HG03457 (cell line): ENCODE data around the gene CCDC83.
"Not testable (repeated sequence)": the region's sequence is repeated elsewhere in the genome, so short reads cannot be mapped to it uniquely, and the experiment has no call there.

ENCODE experiments used
- ATAC-seq: cut with Tn5 transposase; IDR thresholded peaks from one replicate; pipeline ENCODE4 v1.9.1; 2021; ENCODE audit warnings: moderate number of reproducible peaks; ENCODE audit not compliant: unreplicated experiment

Gene CCDC83

GRCh38 chr11:85886089-85887056 is 31.2 kb downstream of the CCDC83 start:
- ATAC-seq, result no peak

DNA sequence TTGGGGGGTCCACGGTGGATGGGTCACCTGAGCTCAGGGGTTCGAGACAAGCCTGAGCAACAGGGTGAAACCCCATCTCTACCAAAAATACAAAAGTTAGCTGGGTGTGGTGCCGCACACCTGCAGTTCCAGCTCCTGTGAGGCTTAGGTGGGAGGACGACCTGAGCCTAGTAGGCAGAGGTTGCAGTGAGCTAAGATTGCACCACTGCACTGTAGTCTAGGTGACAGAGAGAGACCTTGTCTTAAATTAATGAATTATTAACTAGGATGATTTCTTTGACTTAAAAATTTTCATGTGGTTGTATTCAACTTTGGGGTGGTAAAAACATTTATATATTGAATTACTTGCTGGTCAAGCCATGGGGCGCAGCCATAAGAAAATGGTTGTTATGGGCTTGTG is 33.9 kb downstream of the CCDC83 start:
- ATAC-seq, result no peak

- ATAC-seq, result no peak
These were observed 34.7 kb downstream of the CCDC83 start for GRCh38 chr11:85889676-85890579.

DNA sequence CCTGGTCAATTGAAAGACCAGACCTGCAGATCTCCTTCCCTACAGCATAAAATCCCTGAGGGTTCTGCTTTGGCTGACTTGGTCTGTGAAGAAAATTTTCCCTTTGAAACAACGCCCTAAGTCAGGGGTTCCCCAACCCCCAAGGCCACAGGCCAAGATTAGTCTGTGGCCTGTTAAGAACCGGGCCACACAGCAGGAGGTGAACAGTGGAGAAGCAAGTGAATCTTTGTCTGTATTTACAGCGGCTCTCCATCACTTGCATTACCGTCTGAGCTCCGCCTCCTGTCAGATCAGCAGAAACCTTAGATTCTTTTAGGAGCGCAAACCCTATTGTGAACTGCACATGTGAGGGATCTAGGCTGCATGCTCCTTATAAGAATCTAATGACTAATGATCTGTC is 38.2 kb downstream of the CCDC83 start:
- ATAC-seq, result no peak

DNA sequence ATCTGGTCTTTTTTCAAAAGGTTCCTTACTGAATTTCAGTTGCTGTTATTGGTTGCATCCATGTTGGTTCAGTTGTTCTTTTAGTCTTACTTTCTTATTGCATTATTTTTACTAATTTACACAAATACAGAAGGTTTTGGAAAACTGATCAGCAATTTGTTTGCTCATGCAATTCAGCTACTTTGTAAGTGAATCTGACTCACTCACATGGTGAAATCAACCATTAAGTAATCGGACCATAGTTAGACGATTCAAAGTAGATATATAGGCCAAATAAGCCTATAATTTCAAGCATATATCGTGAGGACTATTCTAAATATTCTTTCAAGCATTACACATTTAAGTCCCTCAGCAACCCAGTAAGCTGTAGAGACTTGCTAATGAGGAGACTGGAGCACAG is 41.7 kb downstream of the CCDC83 start:
- ATAC-seq, result no peak

GRCh38 chr11:85898456-85898855 is 43.3 kb downstream of the CCDC83 start:
- no peak for ATAC-seq

- ATAC-seq, result no peak
These were observed 47.2 kb downstream of the CCDC83 start for GRCh38 chr11:85902353-85902752.

DNA sequence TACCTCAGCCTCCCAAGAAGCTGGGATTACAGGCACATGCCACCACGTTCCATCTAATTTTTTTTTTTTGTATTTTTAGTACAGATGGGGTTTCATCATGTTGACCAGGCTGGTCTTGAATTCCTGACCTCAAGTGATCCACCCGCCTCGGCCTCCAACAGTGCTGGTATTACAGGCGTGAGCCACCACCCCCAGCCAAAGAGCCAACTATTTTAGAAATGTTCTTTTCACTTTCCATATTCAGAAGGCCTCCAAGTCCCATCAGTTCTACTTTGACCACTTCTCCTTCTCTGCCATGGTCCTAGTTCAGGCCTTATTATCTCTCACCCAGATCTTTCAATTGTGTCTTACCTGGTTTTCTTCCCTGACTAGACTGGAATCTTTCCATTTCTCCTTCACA is 48.2 kb downstream of the CCDC83 start:
- ATAC-seq, result no peak

GRCh38 chr11:85903811-85904210 is 48.6 kb downstream of the CCDC83 start:
- no peak for ATAC-seq

DNA sequence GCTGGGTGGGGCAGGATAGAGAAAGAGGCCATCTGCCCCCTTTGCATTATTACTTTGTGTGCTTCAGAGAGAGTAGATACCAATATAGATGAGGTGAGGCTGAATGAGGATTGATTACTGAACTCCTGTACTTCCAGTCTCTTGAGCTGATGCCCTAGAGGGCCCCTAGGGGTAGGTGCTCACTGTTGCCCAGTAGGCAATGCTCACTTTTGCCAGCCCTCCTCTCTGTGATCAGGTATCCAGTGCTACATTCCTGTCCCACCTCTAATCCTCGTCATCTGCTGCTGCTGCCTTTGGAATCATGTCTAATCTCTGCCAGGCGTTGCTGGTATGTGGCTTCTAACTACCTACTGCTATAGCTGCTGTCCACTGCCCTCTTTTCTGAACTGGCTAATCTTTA is 57.2 kb downstream of the CCDC83 start:
- ATAC-seq, result no peak

GRCh38 chr11:85913513-85913912 is 58.3 kb downstream of the CCDC83 start:
- no peak for ATAC-seq

DNA sequence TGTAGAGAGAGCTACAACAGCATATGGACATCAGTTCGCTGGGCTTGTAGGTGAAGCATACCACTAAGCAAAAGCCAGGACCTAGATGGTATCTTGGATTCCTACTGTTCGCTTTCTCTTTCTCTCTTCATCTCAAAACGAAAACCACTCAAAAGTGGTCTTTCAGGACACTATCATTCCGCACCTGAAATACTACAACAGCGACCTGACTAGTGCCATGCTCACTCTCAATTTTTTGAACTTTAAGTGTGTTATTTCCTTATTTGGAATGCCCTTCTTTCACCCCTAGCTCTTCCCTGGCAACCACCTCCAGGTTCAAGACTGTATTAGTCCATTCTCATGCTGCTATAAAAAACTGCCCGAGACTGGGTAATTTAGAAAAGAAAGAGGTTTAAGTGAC is 59.2 kb downstream of the CCDC83 start:
- no peak for ATAC-seq

DNA sequence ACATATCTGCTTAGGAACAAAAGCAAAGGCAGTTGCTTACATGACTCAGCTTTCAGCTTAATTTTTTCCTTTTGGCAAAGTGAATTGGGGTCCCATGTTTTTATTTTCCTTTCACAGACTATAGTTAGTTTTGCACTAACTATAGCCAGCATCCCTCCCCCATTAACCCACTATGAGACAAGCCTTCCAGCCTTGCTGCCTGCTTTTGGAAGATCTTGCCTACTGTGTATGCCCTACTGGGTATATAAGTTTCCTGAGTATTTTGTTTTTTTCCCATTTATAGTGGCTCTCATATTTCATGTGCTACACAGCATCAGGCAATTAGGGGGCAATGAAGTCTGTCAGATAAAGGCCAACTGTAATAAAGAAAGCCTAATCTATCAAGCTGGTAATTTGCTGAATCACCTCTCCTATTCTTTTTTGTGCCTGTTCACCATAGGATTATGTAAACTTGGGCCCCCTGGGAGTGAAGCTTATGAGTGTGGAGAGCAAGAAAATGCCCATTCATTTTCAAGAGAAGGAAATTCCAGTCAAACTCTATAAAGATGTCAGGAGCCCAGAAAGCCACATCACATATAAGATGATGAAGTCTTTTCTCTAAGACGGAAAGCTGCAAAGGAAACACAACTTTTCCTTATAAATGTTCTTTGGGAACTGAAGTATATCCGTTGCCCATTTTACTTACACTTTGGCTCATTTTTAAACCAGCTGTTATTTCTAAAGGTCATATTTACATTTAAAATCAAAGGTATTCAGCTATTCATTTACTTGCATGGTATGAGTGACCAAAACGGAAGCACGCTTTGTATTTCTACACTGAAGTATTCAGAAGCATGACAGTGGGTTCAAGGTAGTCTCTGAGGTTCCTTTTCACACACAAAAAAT is 64.0 kb downstream of the CCDC83 start:
- ATAC-seq, result no peak

GRCh38 chr11:85922367-85922766 is 67.2 kb downstream of the CCDC83 start:
- ATAC-seq, result peak; percentile 99

GRCh38 chr11:85923455-85923854 is 68.3 kb downstream of the CCDC83 start:
- ATAC-seq, result no peak

GRCh38 chr11:85926653-85927214 is 71.6 kb downstream of the CCDC83 start:
- not testable (repeated sequence) for ATAC-seq

- no peak for ATAC-seq
These were observed 75.7 kb downstream of the CCDC83 start for GRCh38 chr11:85930879-85931366.

GRCh38 chr11:85934596-85935169 is 79.5 kb downstream of the CCDC83 start:
- no peak for ATAC-seq

DNA sequence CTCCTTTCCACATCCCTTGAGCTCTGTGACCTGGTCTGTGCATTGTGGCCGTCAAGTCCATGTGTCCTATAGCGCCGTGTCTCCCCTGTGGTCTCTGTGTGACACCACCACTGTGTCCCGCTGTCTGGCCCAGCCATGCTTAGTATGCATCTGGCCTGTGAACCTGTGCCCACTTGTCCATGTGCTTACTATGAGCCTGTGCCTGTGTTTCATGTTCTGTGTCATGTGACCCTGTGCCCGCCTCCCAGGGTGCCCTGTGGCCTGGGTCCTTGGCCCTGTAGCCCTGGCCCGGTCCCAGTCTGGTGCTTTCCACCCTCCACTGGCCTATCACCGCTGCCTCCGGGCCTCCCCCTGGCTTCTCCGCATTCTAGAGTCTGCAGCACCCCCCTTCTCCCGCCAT is 80.6 kb downstream of the CCDC83 start:
- ATAC-seq, result no peak

DNA sequence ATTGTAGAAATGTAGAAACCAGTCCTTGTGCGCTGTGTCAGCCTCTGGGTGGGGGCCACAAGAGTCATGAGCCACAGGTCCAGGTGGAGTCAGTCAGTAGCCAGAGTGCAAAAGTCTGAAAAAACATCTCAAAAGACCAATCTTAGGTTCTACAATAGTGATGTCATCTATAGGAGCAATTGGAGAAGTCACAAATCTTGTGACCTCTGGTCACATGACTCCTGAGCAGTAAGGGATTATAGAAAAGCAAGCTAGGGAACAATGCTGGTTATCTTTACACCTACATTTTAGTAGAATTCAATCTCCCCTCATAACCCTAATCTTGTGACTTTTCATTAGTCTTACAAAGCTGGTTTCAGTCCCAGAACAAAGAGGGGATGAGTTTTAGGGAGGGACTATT is 82.7 kb downstream of the CCDC83 start:
- ATAC-seq, result no peak
